HepG2 (cell line): Measurements from ENCODE around the gene EPHA1. TPM values are rescaled to one million over a fixed set of nuclear protein-coding genes. Genes with fewer than 3 reads are reported as not detected.

Experiments
- ATAC-seq: fragments of 200-7000 bp; cut with Tn5 transposase; 3 replicates; pipeline ENCODE4 v1.9.1; 2020; ENCODE audit warnings: mild to moderate bottlenecking, moderate library complexity
- BruUV-seq: library from RNA; stranded (reverse); fragments of 400-500 nt; replicated peaks from 2 replicates; lab custom pipeline; 2021; lab: Mats Ljungman, UMichigan
- CTCF ChIA-PET: fragments of 300-600 bp; formaldehyde crosslinking; extraction: SDS; loops from one replicate; lab custom pipeline; 2021; ENCODE audit warnings: low total read pairs, inconsistent platforms, low intra/inter-chr PET ratio; lab: Yijun Ruan, JAX
- POLR2A ChIA-PET: fragments of 350-600 bp; sonication (Branson Sonifier 250); formaldehyde crosslinking; loops from one replicate; lab custom pipeline; 2020; ENCODE audit warnings: antibody characterized with exemption, inconsistent platforms; lab: Yijun Ruan, JAX
- DNase-seq: peaks from one replicate; pipeline ENCODE4 v3.0.0-alpha.2; 2015; ENCODE audit warnings: low spot score
- FAIRE-seq: peaks from 3 replicates; lab custom pipeline; 2011; peaks lifted over from hg19 to GRCh38; lab: Jason Lieb, UNC
- H2AFZ ChIP-seq: one replicate; pipeline ENCODE4 v1.6.1; 2011; ENCODE audit warnings: low read length, inconsistent platforms
- H3K27ac ChIP-seq: fragments of 300-600 bp; 3 replicates; pipeline ENCODE4 v1.8.0; 2011; ENCODE audit warnings: mixed run types, mild to moderate bottlenecking, mixed read lengths, low read length, inconsistent platforms; ENCODE audit not compliant: insufficient read depth; ENCODE audit errors: extremely low read length
- H3K27me3 ChIP-seq, 2 experiments: fragments of 200-600 bp in 1 of 2; 2 replicates in 1 of 2; 3 replicates in 1 of 2; pipeline versions ENCODE4 v1.6.0 to v1.8.0; 2011; ENCODE audit warnings: low read length in 2 of 2, mild to moderate bottlenecking in 2 of 2, moderate library complexity in 2 of 2, inconsistent platforms in 1 of 2; ENCODE audit not compliant: insufficient read depth in 2 of 2, control insufficient read depth in 1 of 2
- H3K36me3 ChIP-seq, 2 experiments: fragments of 200-600 bp in 1 of 2; replicated peaks in 1 of 2; 2 replicates in 1 of 2; 3 replicates in 1 of 2; pipeline versions ENCODE4 v1.5.1 to v1.8.0; 2011; ENCODE audit warnings: low read length in 2 of 2, inconsistent platforms in 1 of 2; ENCODE audit not compliant: insufficient read depth in 2 of 2, control insufficient read depth in 1 of 2
- H3K4me1 ChIP-seq: 2 replicates; pipeline ENCODE4 v1.5.1; 2012; ENCODE audit warnings: low read length, inconsistent platforms; ENCODE audit not compliant: insufficient read depth
- H3K4me2 ChIP-seq: 2 replicates; pipeline ENCODE4 v1.6.0; 2011; ENCODE audit warnings: low read depth, low read length, inconsistent platforms
- H3K4me3 ChIP-seq, 3 experiments: fragments of 200-600 bp in 1 of 3; sonication (generic), shearing (Covaris generic) in 1 of 3; replicated peaks in 1 of 3; 2 replicates each; pipeline ENCODE4 v1.5.1; 2011 to 2016; ENCODE audit warnings: low read length in 3 of 3, inconsistent platforms in 2 of 3, low read depth in 2 of 3, mild to moderate bottlenecking in 2 of 3, control low read depth in 1 of 3, mixed read lengths in 1 of 3; ENCODE audit not compliant: insufficient read depth in 1 of 3
- H3K79me2 ChIP-seq: one replicate; pipeline ENCODE4 v1.6.1; 2011; ENCODE audit warnings: low read length, inconsistent platforms; ENCODE audit not compliant: insufficient read depth
- H3K9ac ChIP-seq: 2 replicates; pipeline ENCODE4 v1.6.0; 2011; ENCODE audit warnings: mild to moderate bottlenecking, low read depth, low read length, inconsistent platforms; ENCODE audit not compliant: insufficient read depth
- H3K9me3 ChIP-seq: 2 replicates; pipeline ENCODE4 v1.5.1; 2012; ENCODE audit warnings: mild to moderate bottlenecking, low read length
- H4K20me1 ChIP-seq: 2 replicates; pipeline ENCODE4 v1.6.0; 2011; ENCODE audit warnings: inconsistent platforms, mild to moderate bottlenecking, low read length, moderate library complexity; ENCODE audit not compliant: insufficient read depth
- ETV5 ChIP-seq: IDR thresholded peaks from 2 replicates; pipeline ENCODE4 v1.6.1; 2018; ENCODE audit warnings: missing biosample characterization, missing genetic modification reagents, inconsistent platforms, borderline replicate concordance
- MTF1 ChIP-seq: sonication (generic); formaldehyde crosslinking; IDR thresholded peaks from 2 replicates; pipeline ENCODE4 v1.5.0; 2020; ENCODE audit warnings: missing genetic modification reagents
- PAF1 ChIP-seq: IDR thresholded peaks from 2 replicates; pipeline ENCODE4 v1.6.1; 2016; ENCODE audit warnings: missing genetic modification reagents, missing compliant biosample characterization
- PHF5A ChIP-seq: IDR thresholded peaks from one replicate; pipeline ENCODE4 v1.6.1; 2018; ENCODE audit warnings: low read depth, missing genetic modification reagents; ENCODE audit not compliant: unreplicated experiment
- POLR2AphosphoS5 ChIP-seq: IDR thresholded peaks from 2 replicates; pipeline ENCODE4 v1.6.1; 2012; ENCODE audit warnings: low read depth, low read length
- TAF15 ChIP-seq: fragments of 200-400 bp; formaldehyde crosslinking; IDR thresholded peaks from one replicate; pipeline ENCODE4 v1.6.1; 2018; ENCODE audit warnings: mild to moderate bottlenecking, low read depth, low read length; ENCODE audit not compliant: poor library complexity, severe bottlenecking
- THYN1 ChIP-seq: sonication (generic); formaldehyde crosslinking; IDR thresholded peaks from 2 replicates; pipeline ENCODE4 v1.8.1; 2023; ENCODE audit warnings: low read depth, mild to moderate bottlenecking, moderate library complexity, missing genetic modification reagents, borderline replicate concordance
- ZBTB3 ChIP-seq: sonication (generic); formaldehyde crosslinking; IDR thresholded peaks from 2 replicates; pipeline ENCODE4 v1.4.0; 2020; ENCODE audit warnings: low read depth, mild to moderate bottlenecking, moderate library complexity, missing genetic modification reagents, borderline replicate concordance
- ZFP90 ChIP-seq: sonication (generic); formaldehyde crosslinking; IDR thresholded peaks from 2 replicates; pipeline ENCODE4 v1.8.0; 2022; ENCODE audit warnings: missing genetic modification reagents, mild to moderate bottlenecking, inconsistent platforms, borderline replicate concordance
- ZNF326 ChIP-seq: sonication (generic); formaldehyde crosslinking; IDR thresholded peaks from 2 replicates; pipeline ENCODE4 v1.4.0; 2020; ENCODE audit warnings: missing genetic modification reagents, borderline replicate concordance
- ZNF431 ChIP-seq: sonication (generic); formaldehyde crosslinking; IDR thresholded peaks from 2 replicates; pipeline ENCODE4 v1.9.0; 2022; ENCODE audit warnings: missing genetic modification reagents, low read depth, mild to moderate bottlenecking, borderline replicate concordance
- ZNF44 ChIP-seq: sonication (generic); formaldehyde crosslinking; IDR thresholded peaks from 2 replicates; pipeline ENCODE4 v1.5.1; 2020; ENCODE audit warnings: mild to moderate bottlenecking, missing genetic modification reagents
- ZNF570 ChIP-seq: sonication (generic); formaldehyde crosslinking; IDR thresholded peaks from 2 replicates; pipeline ENCODE4 v1.4.0; 2020; ENCODE audit warnings: mild to moderate bottlenecking, missing genetic modification reagents, borderline replicate concordance
- ZZZ3 ChIP-seq: sonication (generic); formaldehyde crosslinking; IDR thresholded peaks from 2 replicates; pipeline ENCODE4 v1.4.0; 2020; ENCODE audit warnings: missing genetic modification reagents, mild to moderate bottlenecking, borderline replicate concordance
- WGBS: methylation state at CpG from one replicate; pipeline ENCODE4 v1.1.6; 2017; ENCODE audit warnings: low lambda C conversion rate; 5-methylcytosine and 5-hydroxymethylcytosine counted together
- in situ Hi-C: cut with HindIII; loops from 2 replicates; pipeline ENCODE4 v1.10.0; 2017; ENCODE audit warnings: low pct_unique_long_range_greater_than_20kb; ENCODE audit not compliant: extremely low pct_ligation_motif_present
- intact Hi-C: fragments of 100-400 bp; cut with micrococcal nuclease; formaldehyde crosslinking; loops from one replicate; pipeline ENCODE4 v1.10.0; 2022; ENCODE audit not compliant: unreplicated experiment
- polyA plus RNA-seq, 8 experiments: library from polyadenylated mRNA; depleted of rRNA in 3 of 8; stranded (reverse) in 7 of 8; unstranded in 1 of 8; fragments of >200 nt; fragmentation: Illumina TruSeq in 4 of 8; extraction: Trizol in 4 of 8; gene quantifications; 2 replicates each; pipeline versions ENCODE4 v1.2.1 to v1.2.3, GENCODE V29; 2011 to 2016; ENCODE audit warnings: low read depth in 4 of 8, missing spikeins in 1 of 8, mixed read lengths in 1 of 8; ENCODE audit not compliant: insufficient read depth in 1 of 8
- total RNA-seq, 5 experiments: library from RNA; depleted of rRNA; stranded (reverse); fragments of >200 nt; fragmentation: Illumina TruSeq; extraction: Trizol; gene quantifications; 2 replicates each; pipeline ENCODE4 v1.2.3, GENCODE V29; 2016; ENCODE audit warnings: low read depth in 1 of 5
- TF ChIP-seq, protein P1 (sequence below): sonication (generic); formaldehyde crosslinking; IDR thresholded peaks from 2 replicates; pipeline ENCODE4 v1.4.0; 2020; ENCODE audit warnings: mild to moderate bottlenecking, missing genetic modification reagents, borderline replicate concordance
- TF ChIP-seq, protein P2 (sequence below): sonication (generic); formaldehyde crosslinking; IDR thresholded peaks from 2 replicates; pipeline ENCODE4 v1.5.0; 2020; ENCODE audit warnings: missing genetic modification reagents

The EPHA1 gene
- total and polyA plus RNA-seq, 2 of the 13 experiments (the other 11 are each of a cell fraction or from before 2014, with no cell fraction given) = 4.6 to 17.1 TPM

DNA sequence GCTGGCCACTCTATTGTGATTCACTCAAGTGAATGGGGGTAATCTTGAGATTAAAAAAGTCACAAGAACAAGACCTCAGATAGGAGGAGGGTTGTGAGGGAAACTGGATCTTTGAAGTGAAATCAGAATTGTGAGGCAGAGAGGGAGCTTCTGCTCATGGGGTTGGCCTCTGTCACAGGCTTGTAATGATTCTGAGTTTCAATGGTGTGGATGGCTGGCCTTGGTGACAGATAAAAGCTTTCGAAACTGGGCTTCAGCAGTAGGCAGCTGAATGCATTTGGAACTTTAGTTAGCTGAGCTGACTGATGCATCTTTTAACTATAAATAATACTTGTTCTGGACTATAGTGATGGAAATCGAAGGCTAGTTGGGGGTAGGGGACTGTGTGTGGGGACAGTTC lies 46.8 kb upstream of the EPHA1 start:
- no peaks in the 10 kb centered on the region for H4K20me1 ChIP-seq
- FAIRE-seq (no peak), ATAC-seq (no peak), DNase-seq (no peak)
- WGBS = 0% methylated on average over 2 of the region's 2 CpGs
- no peak overlapping the region for H3K4me3 ChIP-seq
- intact Hi-C loops = no loop called here
- no peak overlapping the region for H3K9ac ChIP-seq
- no peak overlapping the region for H3K4me2 ChIP-seq
- H3K79me2 ChIP-seq = no peaks in the 10 kb centered on the region
- H3K4me1 ChIP-seq = no peaks in the 10 kb centered on the region
- in situ Hi-C loops = no loop called here
- H3K27ac ChIP-seq = no peak overlapping the region
- H3K9me3 ChIP-seq = no peaks in the 10 kb centered on the region
- TF ChIP-seq, protein P1, sequence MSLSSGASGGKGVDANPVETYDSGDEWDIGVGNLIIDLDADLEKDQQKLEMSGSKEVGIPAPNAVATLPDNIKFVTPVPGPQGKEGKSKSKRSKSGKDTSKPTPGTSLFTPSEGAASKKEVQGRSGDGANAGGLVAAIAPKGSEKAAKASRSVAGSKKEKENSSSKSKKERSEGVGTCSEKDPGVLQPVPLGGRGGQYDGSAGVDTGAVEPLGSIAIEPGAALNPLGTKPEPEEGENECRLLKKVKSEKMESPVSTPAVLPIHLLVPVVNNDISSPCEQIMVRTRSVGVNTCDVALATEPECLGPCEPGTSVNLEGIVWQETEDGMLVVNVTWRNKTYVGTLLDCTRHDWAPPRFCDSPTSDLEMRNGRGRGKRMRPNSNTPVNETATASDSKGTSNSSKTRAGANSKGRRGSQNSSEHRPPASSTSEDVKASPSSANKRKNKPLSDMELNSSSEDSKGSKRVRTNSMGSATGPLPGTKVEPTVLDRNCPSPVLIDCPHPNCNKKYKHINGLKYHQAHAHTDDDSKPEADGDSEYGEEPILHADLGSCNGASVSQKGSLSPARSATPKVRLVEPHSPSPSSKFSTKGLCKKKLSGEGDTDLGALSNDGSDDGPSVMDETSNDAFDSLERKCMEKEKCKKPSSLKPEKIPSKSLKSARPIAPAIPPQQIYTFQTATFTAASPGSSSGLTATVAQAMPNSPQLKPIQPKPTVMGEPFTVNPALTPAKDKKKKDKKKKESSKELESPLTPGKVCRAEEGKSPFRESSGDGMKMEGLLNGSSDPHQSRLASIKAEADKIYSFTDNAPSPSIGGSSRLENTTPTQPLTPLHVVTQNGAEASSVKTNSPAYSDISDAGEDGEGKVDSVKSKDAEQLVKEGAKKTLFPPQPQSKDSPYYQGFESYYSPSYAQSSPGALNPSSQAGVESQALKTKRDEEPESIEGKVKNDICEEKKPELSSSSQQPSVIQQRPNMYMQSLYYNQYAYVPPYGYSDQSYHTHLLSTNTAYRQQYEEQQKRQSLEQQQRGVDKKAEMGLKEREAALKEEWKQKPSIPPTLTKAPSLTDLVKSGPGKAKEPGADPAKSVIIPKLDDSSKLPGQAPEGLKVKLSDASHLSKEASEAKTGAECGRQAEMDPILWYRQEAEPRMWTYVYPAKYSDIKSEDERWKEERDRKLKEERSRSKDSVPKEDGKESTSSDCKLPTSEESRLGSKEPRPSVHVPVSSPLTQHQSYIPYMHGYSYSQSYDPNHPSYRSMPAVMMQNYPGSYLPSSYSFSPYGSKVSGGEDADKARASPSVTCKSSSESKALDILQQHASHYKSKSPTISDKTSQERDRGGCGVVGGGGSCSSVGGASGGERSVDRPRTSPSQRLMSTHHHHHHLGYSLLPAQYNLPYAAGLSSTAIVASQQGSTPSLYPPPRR (CRISPR knock-in tag) = no peak
- no peak for TF ChIP-seq PHF5A
- no peak for TF ChIP-seq THYN1
- TF ChIP-seq POLR2AphosphoS5 = no peak
- no peak for TF ChIP-seq ZNF570 (CRISPR knock-in tag)
- TF ChIP-seq ZNF326 (CRISPR knock-in tag) = no peak
- no peak for TF ChIP-seq MTF1 (CRISPR knock-in tag)
- no peak for TF ChIP-seq PAF1
- TF ChIP-seq ZZZ3 (CRISPR knock-in tag) = no peak
- TF ChIP-seq ZFP90 (CRISPR knock-in tag) = no peak
- TF ChIP-seq ZBTB3 (CRISPR knock-in tag) = no peak
- TF ChIP-seq TAF15 = no peak
- TF ChIP-seq, protein P2, sequence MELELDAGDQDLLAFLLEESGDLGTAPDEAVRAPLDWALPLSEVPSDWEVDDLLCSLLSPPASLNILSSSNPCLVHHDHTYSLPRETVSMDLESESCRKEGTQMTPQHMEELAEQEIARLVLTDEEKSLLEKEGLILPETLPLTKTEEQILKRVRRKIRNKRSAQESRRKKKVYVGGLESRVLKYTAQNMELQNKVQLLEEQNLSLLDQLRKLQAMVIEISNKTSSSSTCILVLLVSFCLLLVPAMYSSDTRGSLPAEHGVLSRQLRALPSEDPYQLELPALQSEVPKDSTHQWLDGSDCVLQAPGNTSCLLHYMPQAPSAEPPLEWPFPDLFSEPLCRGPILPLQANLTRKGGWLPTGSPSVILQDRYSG (CRISPR knock-in tag) = no peak
- TF ChIP-seq ZNF431 (CRISPR knock-in tag) = no peak
- TF ChIP-seq ZNF44 (CRISPR knock-in tag) = no peak
- no peak for TF ChIP-seq ETV5 (CRISPR knock-in tag)
- ChIA-PET POLR2A (no interaction called here), CTCF (no interaction called here)
- BruUV-seq = no TSS peak
- H2AFZ ChIP-seq = no peak overlapping the region
- no peaks in the 10 kb centered on the region for H3K27me3 ChIP-seq
- H3K36me3 ChIP-seq = no peaks in the 10 kb centered on the region
